DND-41 (cell line): ENCODE measurements around the gene IPO8.

Source experiments
- ATAC-seq: fragments of 200-7000 bp; cut with Tn5 transposase; 3 replicates; pipeline ENCODE4 v1.9.1; 2021; ENCODE audit warnings: low read depth; ENCODE audit not compliant: insufficient read depth
- DNase-seq: peaks from one replicate; pipeline ENCODE4 v3.0.0-alpha.2; 2020
- H2AFZ ChIP-seq: 2 replicates; pipeline ENCODE4 v1.6.0; 2012; ENCODE audit warnings: low read depth, low read length
- H3K27ac ChIP-seq: 2 replicates; pipeline ENCODE4 v1.5.1; 2012; ENCODE audit warnings: low read length, inconsistent platforms
- H3K27me3 ChIP-seq: fragments of 200-600 bp; sonication (generic); 2 replicates; pipeline ENCODE4 v1.6.0; 2012; ENCODE audit warnings: low read length, mild to moderate bottlenecking, inconsistent platforms; ENCODE audit not compliant: insufficient read depth, poor library complexity
- H3K36me3 ChIP-seq: 2 replicates; pipeline ENCODE4 v1.5.1; 2012; ENCODE audit warnings: low read length, inconsistent platforms; ENCODE audit not compliant: insufficient read depth
- H3K4me1 ChIP-seq: 2 replicates; pipeline ENCODE4 v1.5.1; 2012; ENCODE audit warnings: mild to moderate bottlenecking, low read length; ENCODE audit not compliant: insufficient read depth
- H3K4me2 ChIP-seq: 2 replicates; pipeline ENCODE4 v1.6.0; 2012; ENCODE audit warnings: mild to moderate bottlenecking, moderate library complexity, low read length, inconsistent platforms; ENCODE audit not compliant: insufficient read depth
- H3K4me3 ChIP-seq, 2 experiments: fragments of 200-600 bp in 1 of 2; shearing (Covaris generic) in 1 of 2; 2 replicates each; pipeline ENCODE4 v1.5.1; 2012 to 2016; ENCODE audit warnings: inconsistent platforms in 2 of 2, low read length in 2 of 2, mild to moderate bottlenecking in 2 of 2, low read depth in 1 of 2, moderate library complexity in 1 of 2
- H3K79me2 ChIP-seq: 2 replicates; pipeline ENCODE4 v1.6.0; 2012; ENCODE audit warnings: low read length, inconsistent platforms; ENCODE audit not compliant: insufficient read depth
- H3K9ac ChIP-seq: 2 replicates; pipeline ENCODE4 v1.6.0; 2012; ENCODE audit warnings: low read depth, mild to moderate bottlenecking, inconsistent platforms, low read length, moderate library complexity
- H3K9me3 ChIP-seq: 2 replicates; pipeline ENCODE4 v1.5.1; 2012; ENCODE audit warnings: low read length, moderate library complexity, mild to moderate bottlenecking, inconsistent platforms; ENCODE audit not compliant: insufficient read depth, severe bottlenecking
- H4K20me1 ChIP-seq: 2 replicates; pipeline ENCODE4 v1.6.0; 2012; ENCODE audit warnings: low read length; ENCODE audit not compliant: insufficient read depth
- CTCF ChIP-seq: IDR thresholded peaks from 2 replicates; pipeline ENCODE4 v1.5.1; 2012; ENCODE audit warnings: borderline replicate concordance, low read length, moderate library complexity, mild to moderate bottlenecking; ENCODE audit not compliant: poor library complexity, severe bottlenecking; ENCODE audit errors: extremely low read depth
- EZH2 ChIP-seq: IDR thresholded peaks from 3 replicates; pipeline ENCODE4 v1.6.1; 2012; ENCODE audit warnings: borderline replicate concordance, low read depth, mild to moderate bottlenecking, moderate library complexity, low read length, inconsistent platforms; ENCODE audit not compliant: severe bottlenecking

IPO8 gene

GRCh38 chr12:30678221-30678620 is 17.4 kb downstream of the IPO8 start:
- Histone ChIP-seq H3K79me2 (no peaks in the 10 kb centered on the region), H3K9me3 (no peaks in the 10 kb centered on the region), H2AFZ (no peak overlapping the region), H3K36me3 (peaks cover 69% of the 10 kb centered on the region), H3K4me2 (no peak overlapping the region), H3K4me3 (no peak overlapping the region), H3K4me1 (no peaks in the 10 kb centered on the region), H3K27ac (no peak overlapping the region), H3K27me3 (no peaks in the 10 kb centered on the region), H3K9ac (no peak overlapping the region), H4K20me1 (no peaks in the 10 kb centered on the region)
- TF ChIP-seq CTCF (no peak), EZH2 (no peak)
- ATAC-seq: no peak
- no peak for DNase-seq

- Histone ChIP-seq H3K27ac (no peak overlapping the region), H3K9ac (no peak overlapping the region), H3K4me3 (no peak overlapping the region), H3K9me3 (no peaks in the 10 kb centered on the region), H3K79me2 (no peaks in the 10 kb centered on the region), H3K36me3 (peaks cover 60% of the 10 kb centered on the region), H3K4me1 (no peaks in the 10 kb centered on the region), H2AFZ (no peak overlapping the region), H4K20me1 (no peaks in the 10 kb centered on the region), H3K4me2 (no peak overlapping the region), H3K27me3 (no peaks in the 10 kb centered on the region)
- DNase-seq: no peak
- ATAC-seq: no peak
- no peak for TF ChIP-seq EZH2
Observed at GRCh38 chr12:30661210-30661609, 34.5 kb downstream of the IPO8 start.

GRCh38 chr12:30652034-30652696 is 43.5 kb downstream of the IPO8 start:
- no peak overlapping the region for H3K9ac ChIP-seq
- peaks cover 45% of the 10 kb centered on the region for H3K36me3 ChIP-seq
- H3K79me2 ChIP-seq: no peaks in the 10 kb centered on the region
- H3K27ac ChIP-seq: no peak overlapping the region
- H4K20me1 ChIP-seq: no peaks in the 10 kb centered on the region
- TF ChIP-seq CTCF: no peak
- TF ChIP-seq EZH2: no peak
- H3K4me1 ChIP-seq: no peaks in the 10 kb centered on the region
- H3K4me2 ChIP-seq: no peak overlapping the region
- ATAC-seq (no peak), DNase-seq (no peak)
- H3K9me3 ChIP-seq: no peaks in the 10 kb centered on the region
- no peak overlapping the region for H3K4me3 ChIP-seq
- H3K27me3 ChIP-seq: no peaks in the 10 kb centered on the region
- no peak overlapping the region for H2AFZ ChIP-seq

- Histone ChIP-seq H3K27me3 (no peaks in the 10 kb centered on the region), H3K9me3 (no peaks in the 10 kb centered on the region), H3K79me2 (peaks cover 3% of the 10 kb centered on the region; the same call in 1 of the 2 replicates), H3K4me1 (no peaks in the 10 kb centered on the region), H3K9ac (no peak overlapping the region), H3K36me3 (peaks cover 36% of the 10 kb centered on the region), H3K4me2 (no peak overlapping the region), H4K20me1 (no peaks in the 10 kb centered on the region), H2AFZ (no peak overlapping the region), H3K27ac (no peak overlapping the region), H3K4me3 (no peak overlapping the region)
- TF ChIP-seq CTCF (no peak), EZH2 (no peak)
- no peak for DNase-seq
- no peak for ATAC-seq
Observed at GRCh38 chr12:30646821-30647220, 48.8 kb downstream of the IPO8 start.
